ENCODE measurements around the gene GNB3. TPM values are rescaled to one million over a fixed set of nuclear protein-coding genes. Genes with fewer than 3 reads are reported as not detected.

GNB3 gene
- total and polyA plus RNA-seq, 2 donors (not counting 3 experiments of a cell fraction or from before 2014, with no cell fraction given): 9.4 to 12.0 TPM

GRCh38 chr12:6868211-6869048 lies 27.7 kb downstream of the GNB3 start:
- Histone ChIP-seq H4K20me1 (replicated peaks; ENCODE audit: control insufficient read depth, extremely low read depth, insufficient read depth, low read length) (no peaks in the 10 kb centered on the region), H3K79me2 (ENCODE audit: control insufficient read depth, insufficient read depth, low read length) (peaks cover 40% of the 10 kb centered on the region), H3K9me3 (replicated peaks; ENCODE audit: control insufficient read depth, insufficient read depth, low read length) (no peaks in the 10 kb centered on the region), H3K9me1 (replicated peaks; ENCODE audit: control insufficient read depth, extremely low read depth, insufficient read depth, low read length) (no peaks in the 10 kb centered on the region), H3K27me3 (ENCODE audit: control insufficient read depth in 2 of 2, insufficient read depth in 2 of 2, low read length in 2 of 2) (no peaks in the 10 kb centered on the region), H3K4me1 (ENCODE audit: control insufficient read depth, extremely low read depth, insufficient read depth, low read length) (peaks cover 36% of the 10 kb centered on the region), H3K27ac (ENCODE audit: insufficient read depth, low read depth, low read length) (no peak overlapping the region), H2AFZ (ENCODE audit: low read depth, low read length) (no peak overlapping the region), H3K9ac (replicated peaks; ENCODE audit: extremely low read depth, insufficient read depth, low read length) (peak overlapping the region; percentile 67), H3K4me3 (replicated peaks in 1 of 3; ENCODE audit: insufficient read depth in 1 of 3, low read depth in 1 of 3, low read length in 3 of 3) (peak overlapping the region; percentile 60 to 95 (median 75)), H3K4me2 (ENCODE audit: insufficient read depth, low read length) (peak overlapping the region; percentile 75), H3K36me3 (ENCODE audit: control insufficient read depth in 2 of 2, extremely low read depth in 1 of 2, insufficient read depth in 2 of 2, low read length in 2 of 2) (peaks cover 2 to 30% of the 10 kb centered on the region in 2 experiments)
- intact Hi-C loops (cut with micrococcal nuclease) (loop anchor here (1.0 kb wide), 4 partner anchors 16 to 97 kb away; partner anchors contain the start of genes RNU7-1 and USP5), dilution Hi-C loops (cut with MboI; ENCODE audit: extremely low pct_ligation_motif_present, low sequenced_read_pairs) (no loop called here)
- TF ChIP-seq JUN (IDR thresholded peaks at IDR 0.05; ENCODE audit: borderline replicate concordance, insufficient read depth, insufficient read length, low read depth) (no peak), POLR2A (IDR thresholded peaks at IDR 0.05; ENCODE audit: low read depth, low read length) (no peak), CTCF (IDR thresholded peaks at IDR 0.05; ENCODE audit: extremely low read depth in 1 of 2, insufficient read depth in 1 of 2, low read depth in 1 of 2, low read length in 2 of 2) (peak in 1 of 2 donors; percentile 25), EZH2 (IDR thresholded peaks at IDR 0.05; ENCODE audit: borderline replicate concordance, low read depth, low read length, severe bottlenecking) (no peak), MYC (IDR thresholded peaks at IDR 0.05; ENCODE audit: low read depth, low read length) (no peak), MAX (IDR thresholded peaks at IDR 0.05; ENCODE audit: insufficient read depth, insufficient read length) (no peak)
- DNase-seq (ENCODE audit: low read depth, low spot score): no peak
- BruUV-seq (replicated peaks): no TSS peak
- peak; percentile 81 for FAIRE-seq
- CTCF ChIA-PET: interaction anchor here (0.9 to 3.9 kb wide), 17 partner anchors 10 to 246 kb away, joined by 3 to 43 read pairs (median 7); partner anchors contain the start of genes C12orf57, C1RL, CDCA3 and RNU7-1
- POLR2A ChIA-PET: interaction anchor here (1.1 to 2.4 kb wide), 5 partner anchors 16 to 76 kb away, joined by 3 to 48 read pairs (median 8); partner anchors contain the start of genes C12orf57, CDCA3, LRRC23 and RNU7-1

Measured in endothelial cell of umbilical vein (primary cell).